C4-2B (cell line): ENCODE data around the gene PRR5L.

Experiments used
- ZFX ChIP-seq: fragments of 450-650 bp; IDR thresholded peaks from 2 replicates; pipeline ENCODE4 v1.6.1; 2017
- TF ChIP-seq, protein P1 (sequence below): fragments of 450-650 bp; conservative IDR thresholded peaks from 2 replicates; pipeline ENCODE4 v1.5.1; 2017; ENCODE audit warnings: mild to moderate bottlenecking

DNA sequence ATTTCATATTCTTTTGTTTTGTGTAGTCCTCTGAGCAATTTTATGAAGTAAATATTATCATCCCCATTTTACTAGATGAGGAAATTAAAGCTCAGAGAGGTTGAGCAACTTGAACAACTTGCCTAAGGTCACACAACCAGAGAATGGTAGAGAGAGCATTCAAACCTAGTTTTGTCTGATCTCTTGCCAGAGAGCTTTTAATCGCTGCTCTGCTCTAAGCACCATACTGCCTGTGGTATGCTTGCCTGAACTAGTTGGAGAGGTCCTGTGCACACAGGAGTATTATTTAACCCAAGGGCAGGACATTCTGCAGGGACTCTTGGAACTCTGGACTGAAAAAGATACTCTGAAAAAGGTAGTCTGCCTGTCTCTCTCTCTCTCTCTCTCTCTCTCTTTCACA is 175.5 kb downstream of the PRR5L start:
- TF ChIP-seq, protein P1, sequence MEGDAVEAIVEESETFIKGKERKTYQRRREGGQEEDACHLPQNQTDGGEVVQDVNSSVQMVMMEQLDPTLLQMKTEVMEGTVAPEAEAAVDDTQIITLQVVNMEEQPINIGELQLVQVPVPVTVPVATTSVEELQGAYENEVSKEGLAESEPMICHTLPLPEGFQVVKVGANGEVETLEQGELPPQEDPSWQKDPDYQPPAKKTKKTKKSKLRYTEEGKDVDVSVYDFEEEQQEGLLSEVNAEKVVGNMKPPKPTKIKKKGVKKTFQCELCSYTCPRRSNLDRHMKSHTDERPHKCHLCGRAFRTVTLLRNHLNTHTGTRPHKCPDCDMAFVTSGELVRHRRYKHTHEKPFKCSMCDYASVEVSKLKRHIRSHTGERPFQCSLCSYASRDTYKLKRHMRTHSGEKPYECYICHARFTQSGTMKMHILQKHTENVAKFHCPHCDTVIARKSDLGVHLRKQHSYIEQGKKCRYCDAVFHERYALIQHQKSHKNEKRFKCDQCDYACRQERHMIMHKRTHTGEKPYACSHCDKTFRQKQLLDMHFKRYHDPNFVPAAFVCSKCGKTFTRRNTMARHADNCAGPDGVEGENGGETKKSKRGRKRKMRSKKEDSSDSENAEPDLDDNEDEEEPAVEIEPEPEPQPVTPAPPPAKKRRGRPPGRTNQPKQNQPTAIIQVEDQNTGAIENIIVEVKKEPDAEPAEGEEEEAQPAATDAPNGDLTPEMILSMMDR, result no peak
- no peak for TF ChIP-seq ZFX
